ENCODE data around the gene FREM1. TPM values are rescaled to one million over a fixed set of nuclear protein-coding genes. Genes with fewer than 3 reads are reported as not detected.

The FREM1 gene
- total and polyA plus RNA-seq, 10 of the 15 experiments (the other 5 are each of a cell fraction or from before 2014, with no cell fraction given): 0.01 to 0.16 (median 0.08) TPM; not detected in 7

DNA sequence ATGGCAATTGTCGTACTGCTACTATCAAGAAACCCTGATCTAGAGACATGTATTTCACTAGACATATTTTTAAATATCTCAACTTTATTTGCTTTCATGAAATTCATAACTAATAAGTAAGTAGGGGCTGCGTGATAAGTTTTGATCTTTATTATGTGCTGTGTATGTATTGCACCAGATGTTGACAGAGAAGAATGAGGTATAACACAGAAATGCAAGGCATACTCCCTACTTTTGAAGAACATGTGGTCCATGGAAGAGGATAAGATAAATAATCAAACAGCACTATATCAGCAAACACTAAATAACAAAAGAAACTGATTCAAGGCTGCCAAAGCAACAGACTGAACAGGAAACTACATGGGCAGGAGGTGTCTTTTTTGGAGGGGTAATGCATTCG is 60.9 kb downstream of the FREM1 start:
- TF ChIP-seq KLF5 (IDR thresholded peaks at IDR 0.05; ENCODE audit: partially characterized antibody) (no peak), CHD4 (IDR thresholded peaks at IDR 0.05) (no peak), RB1 (IDR thresholded peaks at IDR 0.05; ENCODE audit: borderline replicate concordance) (no peak), IRF4 (IDR thresholded peaks at IDR 0.05; ENCODE audit: low read depth, low read length) (no peak), MYC (IDR thresholded peaks at IDR 0.05; ENCODE audit: insufficient read depth, insufficient read length, insufficient replicate concordance, low read length, severe bottlenecking) (no peak), USF1 (IDR thresholded peaks at IDR 0.05; ENCODE audit: borderline replicate concordance, extremely low read length, insufficient read depth, low read depth, low read length) (no peak), CREM (IDR thresholded peaks at IDR 0.05; ENCODE audit: low read depth) (no peak), NFYA (IDR thresholded peaks at IDR 0.05; ENCODE audit: borderline replicate concordance, low read depth, low read length) (no peak), FOXK2 (IDR thresholded peaks at IDR 0.05) (no peak), MTA2 (IDR thresholded peaks at IDR 0.05; ENCODE audit: low read depth) (no peak), TCF7 (IDR thresholded peaks at IDR 0.05; ENCODE audit: borderline replicate concordance) (no peak), HDGF (IDR thresholded peaks at IDR 0.05) (no peak), RCOR1 (conservative IDR thresholded peaks at IDR 0.05; ENCODE audit: low read depth, low read length) (no peak), SMAD1 (IDR thresholded peaks at IDR 0.05; ENCODE audit: low read depth, partially characterized antibody) (no peak)
- TF ChIP-seq, protein P1, sequence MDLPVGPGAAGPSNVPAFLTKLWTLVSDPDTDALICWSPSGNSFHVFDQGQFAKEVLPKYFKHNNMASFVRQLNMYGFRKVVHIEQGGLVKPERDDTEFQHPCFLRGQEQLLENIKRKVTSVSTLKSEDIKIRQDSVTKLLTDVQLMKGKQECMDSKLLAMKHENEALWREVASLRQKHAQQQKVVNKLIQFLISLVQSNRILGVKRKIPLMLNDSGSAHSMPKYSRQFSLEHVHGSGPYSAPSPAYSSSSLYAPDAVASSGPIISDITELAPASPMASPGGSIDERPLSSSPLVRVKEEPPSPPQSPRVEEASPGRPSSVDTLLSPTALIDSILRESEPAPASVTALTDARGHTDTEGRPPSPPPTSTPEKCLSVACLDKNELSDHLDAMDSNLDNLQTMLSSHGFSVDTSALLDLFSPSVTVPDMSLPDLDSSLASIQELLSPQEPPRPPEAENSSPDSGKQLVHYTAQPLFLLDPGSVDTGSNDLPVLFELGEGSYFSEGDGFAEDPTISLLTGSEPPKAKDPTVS (IDR thresholded peaks at IDR 0.05; ENCODE audit: low read depth, low read length): no peak
- TF ChIP-seq, protein P2, sequence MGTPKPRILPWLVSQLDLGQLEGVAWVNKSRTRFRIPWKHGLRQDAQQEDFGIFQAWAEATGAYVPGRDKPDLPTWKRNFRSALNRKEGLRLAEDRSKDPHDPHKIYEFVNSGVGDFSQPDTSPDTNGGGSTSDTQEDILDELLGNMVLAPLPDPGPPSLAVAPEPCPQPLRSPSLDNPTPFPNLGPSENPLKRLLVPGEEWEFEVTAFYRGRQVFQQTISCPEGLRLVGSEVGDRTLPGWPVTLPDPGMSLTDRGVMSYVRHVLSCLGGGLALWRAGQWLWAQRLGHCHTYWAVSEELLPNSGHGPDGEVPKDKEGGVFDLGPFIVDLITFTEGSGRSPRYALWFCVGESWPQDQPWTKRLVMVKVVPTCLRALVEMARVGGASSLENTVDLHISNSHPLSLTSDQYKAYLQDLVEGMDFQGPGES (IDR thresholded peaks at IDR 0.05): no peak
- TF ChIP-seq, protein P3, sequence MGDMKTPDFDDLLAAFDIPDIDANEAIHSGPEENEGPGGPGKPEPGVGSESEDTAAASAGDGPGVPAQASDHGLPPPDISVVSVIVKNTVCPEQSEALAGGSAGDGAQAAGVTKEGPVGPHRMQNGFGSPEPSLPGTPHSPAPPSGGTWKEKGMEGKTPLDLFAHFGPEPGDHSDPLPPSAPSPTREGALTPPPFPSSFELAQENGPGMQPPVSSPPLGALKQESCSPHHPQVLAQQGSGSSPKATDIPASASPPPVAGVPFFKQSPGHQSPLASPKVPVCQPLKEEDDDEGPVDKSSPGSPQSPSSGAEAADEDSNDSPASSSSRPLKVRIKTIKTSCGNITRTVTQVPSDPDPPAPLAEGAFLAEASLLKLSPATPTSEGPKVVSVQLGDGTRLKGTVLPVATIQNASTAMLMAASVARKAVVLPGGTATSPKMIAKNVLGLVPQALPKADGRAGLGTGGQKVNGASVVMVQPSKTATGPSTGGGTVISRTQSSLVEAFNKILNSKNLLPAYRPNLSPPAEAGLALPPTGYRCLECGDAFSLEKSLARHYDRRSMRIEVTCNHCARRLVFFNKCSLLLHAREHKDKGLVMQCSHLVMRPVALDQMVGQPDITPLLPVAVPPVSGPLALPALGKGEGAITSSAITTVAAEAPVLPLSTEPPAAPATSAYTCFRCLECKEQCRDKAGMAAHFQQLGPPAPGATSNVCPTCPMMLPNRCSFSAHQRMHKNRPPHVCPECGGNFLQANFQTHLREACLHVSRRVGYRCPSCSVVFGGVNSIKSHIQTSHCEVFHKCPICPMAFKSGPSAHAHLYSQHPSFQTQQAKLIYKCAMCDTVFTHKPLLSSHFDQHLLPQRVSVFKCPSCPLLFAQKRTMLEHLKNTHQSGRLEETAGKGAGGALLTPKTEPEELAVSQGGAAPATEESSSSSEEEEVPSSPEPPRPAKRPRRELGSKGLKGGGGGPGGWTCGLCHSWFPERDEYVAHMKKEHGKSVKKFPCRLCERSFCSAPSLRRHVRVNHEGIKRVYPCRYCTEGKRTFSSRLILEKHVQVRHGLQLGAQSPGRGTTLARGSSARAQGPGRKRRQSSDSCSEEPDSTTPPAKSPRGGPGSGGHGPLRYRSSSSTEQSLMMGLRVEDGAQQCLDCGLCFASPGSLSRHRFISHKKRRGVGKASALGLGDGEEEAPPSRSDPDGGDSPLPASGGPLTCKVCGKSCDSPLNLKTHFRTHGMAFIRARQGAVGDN (IDR thresholded peaks at IDR 0.05): no peak
- SMC1A ChIA-PET (ENCODE audit: uncharacterized antibody, unreplicated experiment): no interaction called here
- Histone ChIP-seq H4K20me1 (ENCODE audit: control insufficient read depth, insufficient read depth) (no peaks in the 10 kb centered on the region), H3K9me3 (replicated peaks; ENCODE audit: control insufficient read depth, insufficient read depth, low read length) (no peaks in the 10 kb centered on the region), H3K4me2 (ENCODE audit: control insufficient read depth, insufficient read depth) (no peak overlapping the region), H3K79me2 (ENCODE audit: control insufficient read depth, insufficient read depth, low read length) (no peaks in the 10 kb centered on the region), H3K36me3 (ENCODE audit: control insufficient read depth in 2 of 2, insufficient read depth in 2 of 2, low read length in 1 of 2) (no peaks in the 10 kb centered on the region), H3K9ac (ENCODE audit: control insufficient read depth, insufficient read depth, low read length) (no peak overlapping the region), H3K27ac (ENCODE audit: control insufficient read depth, insufficient read depth) (no peak overlapping the region), H3K4me3 (no peak overlapping the region), H3K27me3 (replicated peaks in 1 of 2; ENCODE audit: control insufficient read depth in 2 of 2, insufficient read depth in 2 of 2, low read length in 1 of 2) (peaks cover 0 to 2% of the 10 kb centered on the region in 2 experiments; a peak in 1 of 4 replicates), H2AFZ (ENCODE audit: control insufficient read depth, low read depth, low read length) (no peak overlapping the region), H3K4me1 (ENCODE audit: control insufficient read depth, insufficient read depth, low read length) (no peaks in the 10 kb centered on the region)
- CTCF ChIA-PET: no interaction called here
- in situ Hi-C loops (cut with MboI): no loop called here
- DNase-seq (ENCODE audit: low read depth, low spot score) (no peak), FAIRE-seq (no peak), ATAC-seq (no peak)
- intact Hi-C loops (cut with micrococcal nuclease; ENCODE audit: unreplicated experiment): loop anchor here (10.0 kb wide), 1 partner anchor 286 kb away; no protein-coding TSS in a partner anchor
- POLR2A ChIA-PET: no interaction called here
- RAD21 ChIA-PET (ENCODE audit: unreplicated experiment): no interaction called here
- WGBS (ENCODE audit: insufficient coverage, insufficient replicate concordance, low lambda C conversion rate, missing lambda C conversion rate): 0% methylated on average over 3 of the region's 3 CpGs
- no TSS peak for BruUV-seq (replicated peaks)
